Measurements from ENCODE around the gene ARRDC2. TPM values are rescaled to one million over a fixed set of nuclear protein-coding genes. Genes with fewer than 3 reads are reported as not detected.
A peak's percentile ranks its signal among the peaks of the same experiment; 100 is the strongest.

Gene ARRDC2
- total RNA-seq, 1 donor from 2014 or later = 2.8 TPM

- Mint-ChIP-seq H3K27me3 (ENCODE audit: unreplicated experiment) (peaks cover 2% of the 10 kb centered on the region), H3K4me3 (ENCODE audit: unreplicated experiment) (no peak overlapping the region), H3K36me3 (ENCODE audit: low read depth, unreplicated experiment) (peaks cover 10% of the 10 kb centered on the region), H3K27ac (ENCODE audit: unreplicated experiment) (no peak overlapping the region), H3K9me3 (ENCODE audit: unreplicated experiment) (no peaks in the 10 kb centered on the region), H3K4me1 (ENCODE audit: unreplicated experiment) (peaks cover 2% of the 10 kb centered on the region)
- no peak for TF ChIP-seq CTCF (IDR thresholded peaks at IDR 0.05; ENCODE audit: unreplicated experiment)
- DNase-seq (ENCODE audit: low spot score) = no peak
Measured at GRCh38 chr19:17972230-17972629, 35.7 kb upstream of the ARRDC2 start.

GRCh38 chr19:17973759-17974158, 34.2 kb upstream of the ARRDC2 start:
- H3K36me3 Mint-ChIP-seq (ENCODE audit: low read depth, unreplicated experiment) = peaks cover 10% of the 10 kb centered on the region
- no peak overlapping the region for H3K4me3 Mint-ChIP-seq (ENCODE audit: unreplicated experiment)
- H3K27ac Mint-ChIP-seq (ENCODE audit: unreplicated experiment) = no peak overlapping the region
- no peaks in the 10 kb centered on the region for H3K9me3 Mint-ChIP-seq (ENCODE audit: unreplicated experiment)
- no peak for DNase-seq (ENCODE audit: low spot score)
- peaks cover 4% of the 10 kb centered on the region for H3K27me3 Mint-ChIP-seq (ENCODE audit: unreplicated experiment)
- no peak for TF ChIP-seq CTCF (IDR thresholded peaks at IDR 0.05; ENCODE audit: unreplicated experiment)
- H3K4me1 Mint-ChIP-seq (ENCODE audit: unreplicated experiment) = no peaks in the 10 kb centered on the region

- Mint-ChIP-seq H3K27me3 (ENCODE audit: unreplicated experiment) (peaks cover 4% of the 10 kb centered on the region), H3K4me3 (ENCODE audit: unreplicated experiment) (no peak overlapping the region), H3K36me3 (ENCODE audit: low read depth, unreplicated experiment) (peaks cover 10% of the 10 kb centered on the region), H3K27ac (ENCODE audit: unreplicated experiment) (no peak overlapping the region), H3K9me3 (ENCODE audit: unreplicated experiment) (no peaks in the 10 kb centered on the region), H3K4me1 (ENCODE audit: unreplicated experiment) (no peaks in the 10 kb centered on the region)
- no peak for DNase-seq (ENCODE audit: low spot score)
- no peak for TF ChIP-seq CTCF (IDR thresholded peaks at IDR 0.05; ENCODE audit: unreplicated experiment)
Measured at GRCh38 chr19:17974551-17974950, 33.4 kb upstream of the ARRDC2 start.

GRCh38 chr19:17975032-17975431, 32.9 kb upstream of the ARRDC2 start:
- Mint-ChIP-seq H3K9me3 (ENCODE audit: unreplicated experiment) (no peaks in the 10 kb centered on the region), H3K4me3 (ENCODE audit: unreplicated experiment) (peak overlapping the region; percentile 65), H3K4me1 (ENCODE audit: unreplicated experiment) (no peaks in the 10 kb centered on the region), H3K36me3 (ENCODE audit: low read depth, unreplicated experiment) (peaks cover 10% of the 10 kb centered on the region), H3K27ac (ENCODE audit: unreplicated experiment) (peak overlapping the region; percentile 20), H3K27me3 (ENCODE audit: unreplicated experiment) (peaks cover 4% of the 10 kb centered on the region)
- TF ChIP-seq CTCF (IDR thresholded peaks at IDR 0.05; ENCODE audit: unreplicated experiment) = no peak
- no peak for DNase-seq (ENCODE audit: low spot score)

GRCh38 chr19:17977021-17977420, 30.9 kb upstream of the ARRDC2 start:
- H3K4me1 Mint-ChIP-seq (ENCODE audit: unreplicated experiment) = no peaks in the 10 kb centered on the region
- no peaks in the 10 kb centered on the region for H3K9me3 Mint-ChIP-seq (ENCODE audit: unreplicated experiment)
- peaks cover 4% of the 10 kb centered on the region for H3K27me3 Mint-ChIP-seq (ENCODE audit: unreplicated experiment)
- no peak overlapping the region for H3K4me3 Mint-ChIP-seq (ENCODE audit: unreplicated experiment)
- H3K36me3 Mint-ChIP-seq (ENCODE audit: low read depth, unreplicated experiment) = peaks cover 10% of the 10 kb centered on the region
- TF ChIP-seq CTCF (IDR thresholded peaks at IDR 0.05; ENCODE audit: unreplicated experiment) = no peak
- no peak for DNase-seq (ENCODE audit: low spot score)
- no peak overlapping the region for H3K27ac Mint-ChIP-seq (ENCODE audit: unreplicated experiment)

Data from endothelial cell (in vitro differentiated cells).